HG03571 (cell line): ENCODE measurements around the gene ST3GAL2.
"Not testable (repeated sequence)": the region's sequence is repeated elsewhere in the genome, so short reads cannot be mapped to it uniquely, and the experiment has no call there.

Experiments
- ATAC-seq: cut with Tn5 transposase; IDR thresholded peaks from one replicate; pipeline ENCODE4 v1.9.1; 2021; ENCODE audit not compliant: unreplicated experiment

The ST3GAL2 gene

GRCh38 chr16:70349783-70350182 lies 89.1 kb downstream of the ST3GAL2 start:
- ATAC-seq = no peak

- no peak for ATAC-seq
Observed at GRCh38 chr16:70348991-70349390, 89.9 kb downstream of the ST3GAL2 start.

GRCh38 chr16:70345840-70346239 lies 93.1 kb downstream of the ST3GAL2 start:
- no peak for ATAC-seq

DNA sequence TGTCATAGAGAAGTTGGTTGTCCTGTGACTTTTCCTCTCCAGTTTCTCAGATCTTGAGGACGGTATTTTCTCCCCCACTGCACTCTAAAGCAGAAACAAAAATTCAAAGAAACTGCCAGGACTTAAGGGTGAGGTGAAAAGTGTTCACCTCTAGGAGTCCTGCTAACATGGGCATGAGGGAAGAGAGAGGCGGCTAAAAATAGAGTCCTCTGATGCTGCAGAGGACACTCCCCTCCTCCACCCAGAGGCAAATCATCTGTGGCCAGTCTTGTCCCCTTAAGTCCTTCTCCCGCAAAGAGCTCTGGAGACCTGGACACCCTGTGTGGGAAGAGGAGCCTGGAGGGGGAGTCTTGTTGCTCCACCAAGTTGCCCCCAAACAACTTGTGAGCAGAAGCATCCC lies 96.9 kb downstream of the ST3GAL2 start:
- no peak for ATAC-seq

DNA sequence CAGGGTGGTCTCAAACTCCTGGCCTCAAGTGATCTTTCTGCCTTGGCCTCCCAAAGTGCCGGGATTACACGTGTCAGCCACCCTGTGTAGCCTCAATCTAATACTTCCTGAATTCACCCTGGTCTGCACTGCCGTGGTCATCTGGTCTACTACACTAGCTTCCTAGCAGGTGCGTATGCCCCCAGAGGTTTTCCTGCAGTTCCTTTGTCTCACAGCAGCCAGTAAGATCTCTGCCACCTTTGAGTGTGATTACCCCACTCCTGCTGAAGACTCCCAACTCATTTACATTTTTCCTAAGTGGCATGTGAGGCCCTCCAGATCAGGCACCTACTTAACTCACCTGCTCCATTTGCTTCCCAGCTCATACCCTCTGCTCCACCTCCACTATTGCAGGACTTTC lies 97.3 kb downstream of the ST3GAL2 start:
- no peak for ATAC-seq

DNA sequence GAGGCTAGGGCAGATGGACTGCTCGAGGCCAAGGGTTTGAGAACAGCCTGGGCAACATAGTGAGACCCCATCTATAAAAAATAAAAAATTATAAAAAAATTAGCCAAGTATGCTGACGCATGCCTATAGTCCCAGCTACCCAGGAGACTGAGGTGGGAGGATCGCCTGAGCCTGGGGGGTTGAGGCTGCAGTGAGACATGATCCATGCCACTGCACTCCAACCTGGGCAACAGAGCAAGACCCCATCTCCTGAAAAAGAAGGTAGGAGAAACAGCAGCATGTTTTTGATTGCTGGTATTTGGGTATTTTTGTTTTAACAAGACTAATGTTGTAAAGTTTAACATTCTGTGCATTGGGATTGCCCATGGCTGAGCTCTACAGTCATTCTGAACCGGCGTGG lies 101.1 kb downstream of the ST3GAL2 start:
- no peak for ATAC-seq

DNA sequence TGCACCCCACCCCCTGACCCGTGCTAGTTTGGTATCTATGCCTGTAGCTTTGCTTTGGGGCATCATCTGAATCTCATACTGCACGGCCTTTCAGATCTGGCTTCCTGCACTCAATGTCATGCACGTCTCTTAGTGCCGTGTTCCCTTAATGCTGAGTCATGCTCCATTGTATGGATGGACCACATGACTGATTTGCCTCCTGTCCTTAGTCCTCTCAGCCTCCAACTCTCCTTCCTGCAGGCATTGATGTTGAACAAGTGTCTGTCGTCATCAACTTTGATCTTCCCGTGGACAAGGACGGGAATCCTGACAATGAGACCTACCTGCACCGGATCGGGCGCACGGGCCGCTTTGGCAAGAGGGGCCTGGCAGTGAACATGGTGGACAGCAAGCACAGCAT lies 106.2 kb downstream of the ST3GAL2 start:
- ATAC-seq = not testable (repeated sequence)

GRCh38 chr16:70331588-70332358 lies 107.1 kb downstream of the ST3GAL2 start:
- no peak for ATAC-seq

- ATAC-seq = no peak
Observed at GRCh38 chr16:70331091-70331490, 107.8 kb downstream of the ST3GAL2 start.
